NCI-H446 treated with DMSO at 0.1 percent for 48 hours (cell line): ENCODE measurements around the gene CPEB4.

Experiments
- DNase-seq: peaks from one replicate; lab custom pipeline; 2025; lab: John Stamatoyannopoulos, UW

CPEB4 gene

GRCh38 chr5:173858670-173859407, 29.3 kb upstream of the CPEB4 start:
- no peak for DNase-seq

DNA sequence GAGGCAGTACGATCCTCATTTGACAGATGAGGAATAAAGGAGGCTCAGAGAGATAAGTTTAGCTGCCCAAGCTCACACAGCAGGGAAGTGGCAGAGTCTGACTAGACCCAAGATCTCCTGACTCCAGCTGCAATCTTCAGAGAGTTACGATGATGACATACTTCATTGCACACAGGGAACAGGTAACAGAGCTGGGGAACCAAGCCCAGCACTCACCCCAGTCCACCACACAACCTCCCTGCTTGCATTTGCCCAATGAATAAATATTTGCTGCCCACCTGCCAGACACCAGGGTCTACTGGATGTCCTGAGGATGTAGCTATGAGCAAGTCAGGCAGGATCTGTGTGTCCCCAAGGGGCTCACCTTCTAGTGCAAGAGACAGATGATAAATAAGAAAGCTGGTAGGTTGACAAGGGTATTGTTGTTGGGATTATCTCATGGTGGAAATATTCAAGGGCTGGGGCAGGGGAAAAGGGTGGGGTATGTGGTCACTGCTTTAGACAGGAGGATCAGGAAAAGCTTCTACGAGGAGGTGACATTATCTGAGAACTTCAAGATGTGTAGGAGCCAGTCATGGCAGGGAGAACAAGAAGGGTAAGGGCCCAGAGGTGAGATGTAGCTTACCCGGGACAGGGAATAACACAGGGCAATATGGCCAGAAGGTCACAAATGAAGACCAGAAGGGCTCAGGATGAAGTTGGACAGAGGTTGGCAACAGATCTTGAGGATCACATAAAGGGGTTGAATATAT, 28.6 kb upstream of the CPEB4 start:
- DNase-seq: no peak

GRCh38 chr5:173862047-173862477, 26.1 kb upstream of the CPEB4 start:
- no peak for DNase-seq

GRCh38 chr5:173863359-173863758, 24.8 kb upstream of the CPEB4 start:
- no peak for DNase-seq

- DNase-seq: no peak
Measured at GRCh38 chr5:173864126-173865050, 23.8 kb upstream of the CPEB4 start.

GRCh38 chr5:173866243-173866857, 21.8 kb upstream of the CPEB4 start:
- no peak for DNase-seq

GRCh38 chr5:173866858-173867679, 21.1 kb upstream of the CPEB4 start:
- no peak for DNase-seq

- no peak for DNase-seq
Measured at GRCh38 chr5:173868096-173868880, 19.9 kb upstream of the CPEB4 start.

- DNase-seq: no peak
Measured at GRCh38 chr5:173869316-173869715, 18.8 kb upstream of the CPEB4 start.

DNA sequence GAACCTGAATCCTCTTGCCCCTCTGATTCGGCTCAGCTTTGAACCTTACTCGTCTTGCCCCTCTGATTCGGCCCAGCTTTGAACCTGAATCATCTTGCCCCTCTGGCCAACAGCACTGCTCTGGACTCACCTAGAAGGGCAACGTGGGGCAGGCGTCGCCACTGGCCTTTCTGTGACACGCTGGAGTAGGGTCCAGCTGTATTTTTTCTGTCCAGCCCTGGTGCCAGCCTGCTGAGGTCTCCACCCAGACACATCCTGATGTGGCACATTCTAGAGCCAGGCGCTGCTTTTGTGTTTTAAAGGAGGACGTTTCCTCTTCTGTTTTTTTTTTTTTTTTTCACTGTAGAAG, 15.2 kb upstream of the CPEB4 start:
- no peak for DNase-seq

GRCh38 chr5:173873306-173873922, 14.7 kb upstream of the CPEB4 start:
- DNase-seq: no peak

DNA sequence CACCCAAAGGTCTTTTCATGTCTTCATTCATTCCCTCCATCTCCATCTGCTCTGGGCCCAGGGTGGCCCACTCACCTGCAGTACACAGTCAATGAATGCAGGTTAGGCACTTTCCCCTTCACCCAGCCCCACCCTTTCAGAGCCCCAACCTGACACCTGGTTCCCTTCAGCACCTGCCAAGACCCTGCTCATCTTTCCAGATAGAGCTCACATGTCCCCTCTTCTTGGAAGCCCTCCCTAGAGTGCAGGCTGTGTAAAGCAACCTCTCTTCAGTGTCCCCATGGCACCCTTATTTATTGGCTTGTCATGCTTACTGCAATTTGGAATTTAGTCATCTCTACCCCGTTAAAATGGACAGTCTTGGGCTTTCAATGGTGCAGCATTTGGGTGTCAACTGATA, 13.0 kb upstream of the CPEB4 start:
- DNase-seq: no peak

GRCh38 chr5:173878224-173878967, 9.8 kb upstream of the CPEB4 start:
- DNase-seq: no peak

- no peak for DNase-seq
Measured at GRCh38 chr5:173880306-173880985, 7.7 kb upstream of the CPEB4 start.

- DNase-seq: no peak
Measured at GRCh38 chr5:173881811-173882575, 6.2 kb upstream of the CPEB4 start.

DNA sequence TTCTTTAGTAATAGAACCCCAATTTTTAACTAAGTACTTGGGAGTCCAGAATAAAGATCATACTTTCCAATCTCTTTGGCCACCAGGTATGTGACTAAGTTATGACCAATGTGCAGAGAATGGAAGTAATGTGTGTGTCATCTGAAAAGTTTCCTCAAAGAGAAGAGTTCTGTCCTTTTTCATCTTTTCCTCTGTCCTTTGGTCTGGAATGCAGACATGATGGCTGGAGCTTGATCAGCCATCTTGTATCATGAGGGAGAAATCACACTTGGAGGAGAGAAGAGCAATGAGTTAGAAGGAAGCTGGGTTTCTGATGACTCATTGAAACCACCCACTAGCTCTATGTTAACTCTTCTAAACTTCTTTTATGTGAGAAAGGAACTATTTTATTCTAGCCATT, 5.5 kb upstream of the CPEB4 start:
- DNase-seq: no peak

GRCh38 chr5:173883347-173883924, 4.7 kb upstream of the CPEB4 start:
- DNase-seq: no peak
